Measurements from ENCODE around the gene CAMSAP2.

DNA sequence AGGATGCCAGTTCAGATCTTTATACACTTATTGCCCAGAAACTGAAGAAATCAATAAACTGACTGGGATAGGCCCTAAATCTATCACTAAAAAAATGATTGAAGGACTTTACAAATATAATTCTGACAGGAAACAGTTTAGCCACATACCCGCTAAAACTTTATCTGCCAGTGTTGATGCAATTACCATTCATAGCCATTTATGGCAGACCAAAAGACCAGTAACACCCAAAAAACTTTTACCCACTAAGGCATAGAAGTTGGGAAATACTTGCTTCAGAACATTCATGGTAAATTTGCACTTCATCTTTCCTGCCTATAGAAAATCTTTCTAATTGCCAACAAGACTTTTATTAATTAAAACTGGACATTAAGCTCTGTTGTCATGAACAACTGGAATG is 119.1 kb downstream of the CAMSAP2 start:
- TF ChIP-seq, protein P1, sequence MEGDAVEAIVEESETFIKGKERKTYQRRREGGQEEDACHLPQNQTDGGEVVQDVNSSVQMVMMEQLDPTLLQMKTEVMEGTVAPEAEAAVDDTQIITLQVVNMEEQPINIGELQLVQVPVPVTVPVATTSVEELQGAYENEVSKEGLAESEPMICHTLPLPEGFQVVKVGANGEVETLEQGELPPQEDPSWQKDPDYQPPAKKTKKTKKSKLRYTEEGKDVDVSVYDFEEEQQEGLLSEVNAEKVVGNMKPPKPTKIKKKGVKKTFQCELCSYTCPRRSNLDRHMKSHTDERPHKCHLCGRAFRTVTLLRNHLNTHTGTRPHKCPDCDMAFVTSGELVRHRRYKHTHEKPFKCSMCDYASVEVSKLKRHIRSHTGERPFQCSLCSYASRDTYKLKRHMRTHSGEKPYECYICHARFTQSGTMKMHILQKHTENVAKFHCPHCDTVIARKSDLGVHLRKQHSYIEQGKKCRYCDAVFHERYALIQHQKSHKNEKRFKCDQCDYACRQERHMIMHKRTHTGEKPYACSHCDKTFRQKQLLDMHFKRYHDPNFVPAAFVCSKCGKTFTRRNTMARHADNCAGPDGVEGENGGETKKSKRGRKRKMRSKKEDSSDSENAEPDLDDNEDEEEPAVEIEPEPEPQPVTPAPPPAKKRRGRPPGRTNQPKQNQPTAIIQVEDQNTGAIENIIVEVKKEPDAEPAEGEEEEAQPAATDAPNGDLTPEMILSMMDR (IDR thresholded peaks at IDR 0.05), result no peak
- TF ChIP-seq POLR2A (IDR thresholded peaks at IDR 0.05), result no peak
